Measurements from ENCODE around the gene CD68. TPM values are rescaled to one million over a fixed set of nuclear protein-coding genes. Genes with fewer than 3 reads are reported as not detected.

The CD68 gene
- total RNA-seq, 1 donor from 2014 or later, result 1.2 TPM

DNA sequence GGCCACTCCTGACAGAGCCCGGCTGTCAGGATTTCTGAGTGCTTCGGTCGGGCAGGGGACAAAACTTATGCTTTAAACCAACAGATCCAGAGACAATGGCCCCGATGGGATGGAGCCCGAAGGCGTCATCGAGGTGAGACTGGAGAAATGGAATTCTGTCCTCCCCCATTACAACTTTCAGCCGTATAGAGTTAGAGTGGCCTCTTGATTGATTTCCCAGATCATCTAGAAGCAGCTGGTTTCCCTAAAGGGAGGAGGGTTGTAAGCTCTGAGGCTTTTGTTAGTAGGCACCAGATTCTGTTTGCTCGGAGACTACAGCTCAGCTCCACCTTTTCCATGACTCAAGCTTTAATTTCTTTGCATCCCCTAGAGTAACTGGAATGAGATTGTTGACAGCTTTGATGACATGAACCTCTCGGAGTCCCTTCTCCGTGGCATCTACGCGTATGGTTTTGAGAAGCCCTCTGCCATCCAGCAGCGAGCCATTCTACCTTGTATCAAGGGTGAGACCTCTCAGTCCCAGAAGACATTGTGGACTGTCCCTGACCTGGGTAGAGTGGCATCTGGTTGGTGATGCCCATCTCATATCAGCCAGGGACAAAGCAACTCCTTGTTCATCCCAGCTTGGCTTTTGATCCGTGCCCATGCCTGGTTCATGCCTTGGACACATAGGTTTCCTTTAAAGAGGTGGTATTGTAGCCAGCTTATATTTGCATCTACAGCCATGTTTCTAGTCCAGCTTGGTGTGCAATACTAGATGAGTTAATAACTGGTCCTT, 5.1 kb upstream of the CD68 start:
- Mint-ChIP-seq H3K4me3 (ENCODE audit: unreplicated experiment) (peak overlapping the region; percentile 94), H3K36me3 (ENCODE audit: low read depth) (peaks cover 56% of the 10 kb centered on the region), H3K4me1 (ENCODE audit: low read depth) (peaks cover 57% of the 10 kb centered on the region), H3K27ac (ENCODE audit: unreplicated experiment) (peak overlapping the region; percentile 82), H3K27me3 (ENCODE audit: low read depth) (no peaks in the 10 kb centered on the region), H3K9me3 (ENCODE audit: low read depth) (no peaks in the 10 kb centered on the region)
- TF ChIP-seq, protein P1, sequence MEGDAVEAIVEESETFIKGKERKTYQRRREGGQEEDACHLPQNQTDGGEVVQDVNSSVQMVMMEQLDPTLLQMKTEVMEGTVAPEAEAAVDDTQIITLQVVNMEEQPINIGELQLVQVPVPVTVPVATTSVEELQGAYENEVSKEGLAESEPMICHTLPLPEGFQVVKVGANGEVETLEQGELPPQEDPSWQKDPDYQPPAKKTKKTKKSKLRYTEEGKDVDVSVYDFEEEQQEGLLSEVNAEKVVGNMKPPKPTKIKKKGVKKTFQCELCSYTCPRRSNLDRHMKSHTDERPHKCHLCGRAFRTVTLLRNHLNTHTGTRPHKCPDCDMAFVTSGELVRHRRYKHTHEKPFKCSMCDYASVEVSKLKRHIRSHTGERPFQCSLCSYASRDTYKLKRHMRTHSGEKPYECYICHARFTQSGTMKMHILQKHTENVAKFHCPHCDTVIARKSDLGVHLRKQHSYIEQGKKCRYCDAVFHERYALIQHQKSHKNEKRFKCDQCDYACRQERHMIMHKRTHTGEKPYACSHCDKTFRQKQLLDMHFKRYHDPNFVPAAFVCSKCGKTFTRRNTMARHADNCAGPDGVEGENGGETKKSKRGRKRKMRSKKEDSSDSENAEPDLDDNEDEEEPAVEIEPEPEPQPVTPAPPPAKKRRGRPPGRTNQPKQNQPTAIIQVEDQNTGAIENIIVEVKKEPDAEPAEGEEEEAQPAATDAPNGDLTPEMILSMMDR (IDR thresholded peaks at IDR 0.05), result no peak
- DNase-seq (ENCODE audit: low spot score), result no peak

DNA sequence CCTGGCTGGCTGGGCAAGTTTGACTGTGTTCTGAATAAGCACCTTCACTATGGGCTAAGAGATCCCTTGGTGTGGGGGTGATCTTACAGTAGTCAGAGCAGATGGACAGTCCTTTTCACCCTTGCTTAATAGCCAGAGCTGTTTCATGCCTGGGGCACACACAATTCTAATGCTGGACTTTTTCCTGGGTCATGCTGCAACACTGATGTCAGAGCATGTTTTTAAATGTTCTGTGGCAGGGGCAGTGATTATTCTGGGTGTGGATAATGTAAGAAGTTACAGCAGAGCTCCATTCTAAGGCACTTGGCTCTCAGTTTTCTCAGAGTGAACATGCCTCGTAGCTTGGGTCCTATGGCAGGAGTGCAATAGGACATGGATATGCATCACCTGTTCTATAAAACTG, 4.0 kb upstream of the CD68 start:
- H3K36me3 Mint-ChIP-seq (ENCODE audit: low read depth), result peaks cover 51% of the 10 kb centered on the region
- peak overlapping the region; percentile 45 for H3K27ac Mint-ChIP-seq (ENCODE audit: unreplicated experiment)

DNA sequence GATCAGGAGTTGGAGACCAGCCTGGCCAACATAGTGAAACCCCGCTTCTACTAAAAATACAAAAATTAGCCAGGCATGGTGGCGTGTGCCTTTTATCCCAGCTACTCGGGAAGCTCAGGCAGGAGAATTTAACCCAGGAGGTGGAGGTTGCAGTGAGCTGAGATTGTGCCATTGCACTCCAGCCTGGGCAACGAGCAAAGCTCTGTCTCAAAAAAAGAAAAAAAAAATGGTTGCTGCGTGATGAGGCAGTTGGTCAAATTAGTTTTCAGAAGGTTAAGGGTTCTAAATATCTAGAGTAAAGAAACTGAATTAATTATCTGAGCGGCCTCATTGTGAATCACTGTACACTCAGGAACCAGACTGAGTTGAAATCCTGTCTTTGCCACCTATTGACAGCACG, 3.5 kb upstream of the CD68 start:
- Mint-ChIP-seq H3K4me1 (ENCODE audit: low read depth) (peaks cover 69% of the 10 kb centered on the region), H3K27ac (ENCODE audit: unreplicated experiment) (peak overlapping the region; percentile 22), H3K9me3 (ENCODE audit: low read depth) (no peaks in the 10 kb centered on the region), H3K36me3 (ENCODE audit: low read depth) (peaks cover 47% of the 10 kb centered on the region), H3K4me3 (ENCODE audit: unreplicated experiment) (peak overlapping the region; percentile 35), H3K27me3 (ENCODE audit: low read depth) (no peaks in the 10 kb centered on the region)
- TF ChIP-seq, protein P1 (IDR thresholded peaks at IDR 0.05), result no peak
- no peak for DNase-seq (ENCODE audit: low spot score)

More for the DNA sequence above, 4.0 kb upstream of the CD68 start:
- H3K27me3 Mint-ChIP-seq (ENCODE audit: low read depth), result no peaks in the 10 kb centered on the region
- H3K9me3 Mint-ChIP-seq (ENCODE audit: low read depth), result no peaks in the 10 kb centered on the region
- no peak for DNase-seq (ENCODE audit: low spot score)
- peaks cover 64% of the 10 kb centered on the region for H3K4me1 Mint-ChIP-seq (ENCODE audit: low read depth)
- TF ChIP-seq, protein P1 (IDR thresholded peaks at IDR 0.05), result no peak
- H3K4me3 Mint-ChIP-seq (ENCODE audit: unreplicated experiment), result peak overlapping the region; percentile 94

DNA sequence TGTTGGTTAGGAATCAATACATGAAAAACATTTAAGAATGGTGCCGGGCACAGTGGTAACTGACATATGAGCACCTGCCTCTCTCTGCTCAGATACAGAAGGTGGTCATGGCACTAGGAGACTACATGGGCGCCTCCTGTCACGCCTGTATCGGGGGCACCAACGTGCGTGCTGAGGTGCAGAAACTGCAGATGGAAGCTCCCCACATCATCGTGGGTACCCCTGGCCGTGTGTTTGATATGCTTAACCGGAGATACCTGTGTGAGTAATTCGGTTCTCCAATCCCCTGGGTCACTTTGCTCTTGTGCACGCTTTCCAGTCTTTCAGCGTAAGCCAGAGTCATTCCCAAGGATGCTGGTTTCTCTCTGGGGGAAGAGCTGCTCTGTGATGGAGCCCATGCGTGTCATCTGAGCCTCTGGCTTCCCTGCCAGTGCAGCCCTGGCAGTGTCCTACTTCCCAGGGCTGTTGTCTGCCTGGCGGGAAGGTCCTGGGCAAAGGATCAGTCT, 3.0 kb upstream of the CD68 start:
- DNase-seq (ENCODE audit: low spot score), result no peak
- peaks cover 45% of the 10 kb centered on the region for H3K36me3 Mint-ChIP-seq (ENCODE audit: low read depth)
- H3K4me3 Mint-ChIP-seq (ENCODE audit: unreplicated experiment), result no peak overlapping the region
- peak overlapping the region; percentile 57 for H3K27ac Mint-ChIP-seq (ENCODE audit: unreplicated experiment)
- peaks cover 72% of the 10 kb centered on the region for H3K4me1 Mint-ChIP-seq (ENCODE audit: low read depth)
- TF ChIP-seq, protein P1 (IDR thresholded peaks at IDR 0.05), result no peak
- H3K27me3 Mint-ChIP-seq (ENCODE audit: low read depth), result no peaks in the 10 kb centered on the region
- no peaks in the 10 kb centered on the region for H3K9me3 Mint-ChIP-seq (ENCODE audit: low read depth)

DNA sequence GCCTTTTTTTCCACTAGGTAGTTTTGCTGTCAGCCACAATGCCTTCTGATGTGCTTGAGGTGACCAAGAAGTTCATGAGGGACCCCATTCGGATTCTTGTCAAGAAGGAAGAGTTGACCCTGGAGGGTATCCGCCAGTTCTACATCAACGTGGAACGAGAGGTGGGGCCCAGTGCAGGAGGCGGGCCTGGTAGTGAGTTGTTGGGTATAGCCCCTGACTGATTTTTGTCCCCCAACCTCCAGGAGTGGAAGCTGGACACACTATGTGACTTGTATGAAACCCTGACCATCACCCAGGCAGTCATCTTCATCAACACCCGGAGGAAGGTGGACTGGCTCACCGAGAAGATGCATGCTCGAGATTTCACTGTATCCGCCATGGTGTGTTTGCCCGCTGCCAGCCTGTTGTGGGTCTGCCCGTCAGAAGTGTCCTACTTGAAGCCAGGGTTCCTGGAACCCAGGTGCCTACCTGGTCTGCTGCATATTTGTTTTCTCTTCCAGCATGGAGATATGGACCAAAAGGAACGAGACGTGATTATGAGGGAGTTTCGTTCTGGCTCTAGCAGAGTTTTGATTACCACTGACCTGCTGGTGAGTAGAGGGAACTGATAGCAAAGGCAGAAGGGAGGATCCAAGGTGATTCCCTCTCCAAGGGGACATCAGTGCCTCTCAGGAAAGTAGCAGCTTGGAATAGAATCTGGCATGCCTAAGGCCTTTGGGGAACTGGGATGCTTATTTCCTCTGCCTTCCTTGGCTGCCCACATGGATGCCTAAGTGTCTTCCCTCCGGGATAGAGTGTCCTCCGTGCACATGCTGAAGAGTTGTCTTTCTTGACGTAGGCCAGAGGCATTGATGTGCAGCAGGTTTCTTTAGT, 1.9 kb upstream of the CD68 start:
- TF ChIP-seq, protein P1 (IDR thresholded peaks at IDR 0.05), result no peak
- Mint-ChIP-seq H3K27me3 (ENCODE audit: low read depth) (no peaks in the 10 kb centered on the region), H3K4me3 (ENCODE audit: unreplicated experiment) (no peak overlapping the region)

More for the DNA sequence above, 1.9 kb upstream of the CD68 start:
- Mint-ChIP-seq H3K27ac (ENCODE audit: unreplicated experiment) (peak overlapping the region; percentile 65), H3K9me3 (ENCODE audit: low read depth) (no peaks in the 10 kb centered on the region), H3K36me3 (ENCODE audit: low read depth) (peaks cover 46% of the 10 kb centered on the region), H3K4me1 (ENCODE audit: low read depth) (peaks cover 72% of the 10 kb centered on the region)
- DNase-seq (ENCODE audit: low spot score), result no peak

All from chondrocyte (in vitro differentiated cells).